Mucosa of descending colon (tissue), 3 donors: Measurements from ENCODE around the gene NTSR1. TPM values are rescaled to one million over a fixed set of nuclear protein-coding genes. Genes with fewer than 3 reads are reported as not detected.

Experiments used
- ATAC-seq: fragments of 200-7000 bp; cut with Tn5 transposase; one replicate; pipeline ENCODE4 v1.9.1; 2020; ENCODE audit warnings: mild to moderate bottlenecking, moderate library complexity
- DNase-seq, 3 donors: peaks; one replicate each; pipeline ENCODE4 v3.0.0-alpha.2; 2020
- H3K36me3 ChIP-seq: fragments of 200-600 bp; one replicate; pipeline ENCODE4 v1.8.0; 2021; ENCODE audit warnings: low read depth, mild to moderate bottlenecking
- H3K4me1 ChIP-seq: fragments of 200-600 bp; one replicate; pipeline ENCODE4 v1.8.0; 2021; ENCODE audit warnings: low read depth, mild to moderate bottlenecking
- H3K4me3 ChIP-seq: fragments of 200-600 bp; one replicate; pipeline ENCODE4 v1.8.0; 2021; ENCODE audit warnings: mild to moderate bottlenecking
- H3K9me3 ChIP-seq: fragments of 200-600 bp; one replicate; pipeline ENCODE4 v1.8.0; 2021; ENCODE audit warnings: mild to moderate bottlenecking
- intact Hi-C, 2 donors: fragments of 100-400 bp; cut with DNase I in 1 of 2; cut with micrococcal nuclease in 1 of 2; formaldehyde crosslinking; loops; one replicate each; pipeline versions ENCODE4 v1.11.0 to v1.11.1; 2022; cut with DNase I, micrococcal nuclease
- total RNA-seq, 3 donors: library from RNA; stranded (reverse); fragmentation: NEBNext Ultra II Directional in 2 of 3; extraction: Animal tissue kit (Norgen Biotek cat#: 25700) in 2 of 3; gene quantifications; one replicate each; pipeline versions ENCODE4 v1.2.1 to v1.2.4, GENCODE V29; 2021 to 2023
- TF ChIP-seq, protein P1 (sequence below): fragments of 200-600 bp; IDR thresholded peaks from one replicate; pipeline ENCODE4 v1.8.0; 2022; ENCODE audit warnings: antibody characterized with exemption, mild to moderate bottlenecking
- donor health status: DM: no; HTN: no; CAD: no; lungs with moderate emphysema.
- donor health status: DM: no; HTN: no; CAD: no.
- donor health status: DM: no; HTN: yes; CAD: no.

Gene NTSR1
- total RNA-seq, 3 donors from 2014 or later, result 0.31 to 22.1 TPM; not detected in 1

DNA sequence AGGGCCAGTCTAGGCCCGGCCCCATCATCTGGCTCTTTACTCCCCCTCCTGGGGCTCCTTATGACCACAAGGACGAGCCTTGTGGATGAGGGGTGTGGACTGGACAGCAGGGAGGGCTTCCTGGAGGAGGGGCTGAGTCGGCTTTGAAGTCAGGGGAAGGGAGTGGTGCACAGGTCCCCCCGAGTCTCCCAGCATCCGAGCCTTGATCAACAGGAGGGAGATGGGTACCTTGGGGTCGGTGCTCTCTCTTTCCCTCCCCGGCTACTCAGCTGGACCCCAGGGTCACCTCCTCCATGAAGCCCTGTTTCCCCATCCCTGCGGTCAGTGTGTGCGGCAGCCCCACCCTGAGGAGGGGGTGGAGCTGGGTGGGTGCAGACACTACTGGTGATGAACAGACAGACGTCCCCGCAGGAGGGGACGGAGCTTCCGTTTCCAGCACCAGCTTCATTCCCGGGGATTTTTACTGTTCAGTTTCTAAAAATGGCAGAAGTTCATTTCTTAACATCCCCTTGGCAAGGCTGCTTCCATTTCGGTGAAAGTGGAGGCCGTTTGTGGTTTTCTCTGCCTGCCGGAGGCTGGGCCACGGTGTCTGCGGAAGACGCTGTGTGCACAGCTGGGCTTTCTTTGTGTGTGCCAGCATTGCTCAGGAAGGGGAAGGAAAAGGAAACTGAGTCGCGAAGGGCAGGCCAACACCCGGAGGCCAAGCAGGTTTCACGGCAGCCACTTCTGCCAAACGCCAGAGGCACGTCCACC lies 19.6 kb downstream of the NTSR1 start:
- intact Hi-C loops, result no loop called here

DNA sequence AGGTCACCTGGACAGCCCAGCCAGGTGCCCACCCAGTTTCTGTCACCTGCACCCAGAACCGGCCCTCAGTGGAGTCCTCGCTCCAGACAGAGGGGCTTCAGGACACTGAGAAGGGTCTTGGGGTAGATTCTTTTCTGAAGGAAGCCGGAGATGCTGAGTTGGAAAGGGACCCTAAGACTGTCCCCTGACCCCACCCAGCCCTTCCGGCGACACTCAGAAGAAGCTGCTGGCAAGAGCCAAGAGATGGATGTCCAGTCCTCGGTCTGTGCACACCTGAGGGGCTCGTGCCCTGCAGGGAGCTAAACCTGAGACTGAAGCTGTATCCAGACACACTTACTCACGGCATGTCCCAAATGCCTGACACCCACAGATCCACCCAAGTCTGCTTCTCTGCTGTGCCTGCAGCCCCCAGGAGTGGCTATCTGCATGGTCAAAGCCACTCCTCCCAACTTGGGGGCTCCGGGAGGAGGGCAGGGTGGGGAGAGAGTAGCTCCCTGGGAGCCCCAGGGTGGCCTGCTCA lies 20.2 kb downstream of the NTSR1 start:
- no peak for DNase-seq
- Histone ChIP-seq H3K4me1 (no peaks in the 10 kb centered on the region), H3K4me3 (no peak overlapping the region), H3K36me3 (no peaks in the 10 kb centered on the region), H3K9me3 (no peaks in the 10 kb centered on the region)
- intact Hi-C loops, result no loop called here
- no peak for ATAC-seq
- TF ChIP-seq, protein P1, sequence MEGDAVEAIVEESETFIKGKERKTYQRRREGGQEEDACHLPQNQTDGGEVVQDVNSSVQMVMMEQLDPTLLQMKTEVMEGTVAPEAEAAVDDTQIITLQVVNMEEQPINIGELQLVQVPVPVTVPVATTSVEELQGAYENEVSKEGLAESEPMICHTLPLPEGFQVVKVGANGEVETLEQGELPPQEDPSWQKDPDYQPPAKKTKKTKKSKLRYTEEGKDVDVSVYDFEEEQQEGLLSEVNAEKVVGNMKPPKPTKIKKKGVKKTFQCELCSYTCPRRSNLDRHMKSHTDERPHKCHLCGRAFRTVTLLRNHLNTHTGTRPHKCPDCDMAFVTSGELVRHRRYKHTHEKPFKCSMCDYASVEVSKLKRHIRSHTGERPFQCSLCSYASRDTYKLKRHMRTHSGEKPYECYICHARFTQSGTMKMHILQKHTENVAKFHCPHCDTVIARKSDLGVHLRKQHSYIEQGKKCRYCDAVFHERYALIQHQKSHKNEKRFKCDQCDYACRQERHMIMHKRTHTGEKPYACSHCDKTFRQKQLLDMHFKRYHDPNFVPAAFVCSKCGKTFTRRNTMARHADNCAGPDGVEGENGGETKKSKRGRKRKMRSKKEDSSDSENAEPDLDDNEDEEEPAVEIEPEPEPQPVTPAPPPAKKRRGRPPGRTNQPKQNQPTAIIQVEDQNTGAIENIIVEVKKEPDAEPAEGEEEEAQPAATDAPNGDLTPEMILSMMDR, result no peak

More for the DNA sequence above, 19.6 kb downstream of the NTSR1 start:
- no peak overlapping the region for H3K4me3 ChIP-seq
- no peak for ATAC-seq
- DNase-seq, result peak in 2 of 3 donors; percentile 16 to 43
- TF ChIP-seq, protein P1, result no peak
- H3K9me3 ChIP-seq, result no peaks in the 10 kb centered on the region
- H3K36me3 ChIP-seq, result no peaks in the 10 kb centered on the region
- H3K4me1 ChIP-seq, result no peaks in the 10 kb centered on the region

DNA sequence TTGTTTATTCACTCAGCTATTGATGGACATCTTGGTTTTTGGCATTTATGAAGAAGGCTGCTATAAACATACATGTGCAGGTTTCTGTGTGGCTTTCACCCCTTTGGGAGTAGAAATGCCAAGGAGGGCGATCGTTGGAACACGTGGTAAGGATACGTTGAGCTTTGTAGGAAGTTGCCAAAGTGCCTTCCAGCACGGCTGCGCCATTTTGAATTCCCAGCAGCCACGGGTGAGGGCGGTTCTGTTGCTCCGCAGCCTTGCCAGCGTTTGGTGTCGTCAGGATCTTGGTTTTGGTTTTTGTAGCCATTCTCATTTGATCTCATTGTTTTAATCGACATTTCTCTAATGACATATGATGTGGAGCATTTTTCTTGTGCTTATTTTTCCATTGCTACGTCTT lies 21.8 kb downstream of the NTSR1 start:
- DNase-seq (no peak), ATAC-seq (no peak)
- no peak overlapping the region for H3K4me3 ChIP-seq
- no peaks in the 10 kb centered on the region for H3K36me3 ChIP-seq
- H3K9me3 ChIP-seq, result no peaks in the 10 kb centered on the region
- intact Hi-C loops, result no loop called here
- TF ChIP-seq, protein P1, result no peak
- H3K4me1 ChIP-seq, result no peaks in the 10 kb centered on the region

DNA sequence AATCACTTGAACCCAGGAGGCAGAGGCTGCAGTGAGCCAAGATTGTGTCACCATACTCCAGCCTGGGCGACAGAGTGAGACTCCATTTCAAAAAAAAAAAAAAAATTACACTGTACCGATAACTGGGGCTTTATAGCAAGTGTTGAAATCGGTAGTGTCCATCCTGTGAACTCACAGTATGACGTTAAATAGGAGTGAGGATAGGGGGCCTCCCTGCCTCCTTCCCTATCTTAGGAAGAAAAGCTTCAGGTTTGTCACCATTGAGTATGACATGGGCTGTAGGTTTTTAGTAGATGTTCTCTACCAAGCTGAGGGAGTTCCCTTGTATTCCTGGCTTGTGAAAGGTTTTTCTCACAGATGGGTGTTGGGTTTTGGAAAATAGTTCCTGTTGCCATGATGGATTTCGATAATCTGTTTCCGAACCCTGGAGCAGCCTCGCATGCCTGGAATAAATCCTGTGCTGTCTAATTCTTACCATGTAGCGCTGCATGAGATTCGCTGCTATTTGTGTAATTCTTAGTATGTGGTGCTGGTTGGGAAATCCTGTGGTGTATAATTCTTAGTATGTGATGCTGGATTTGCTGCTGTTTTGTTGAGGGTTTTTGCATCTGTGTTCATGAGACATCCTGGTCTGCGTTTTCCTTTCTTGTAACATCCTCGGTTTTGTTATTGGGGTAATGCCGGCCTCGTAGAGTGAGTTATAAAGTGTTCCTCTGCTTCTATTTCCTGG lies 23.6 kb downstream of the NTSR1 start:
- DNase-seq (no peak), ATAC-seq (no peak)
- no peaks in the 10 kb centered on the region for H3K9me3 ChIP-seq
- TF ChIP-seq, protein P1, result no peak
- no peaks in the 10 kb centered on the region for H3K36me3 ChIP-seq
- no peaks in the 10 kb centered on the region for H3K4me1 ChIP-seq
- intact Hi-C loops, result no loop called here
- no peak overlapping the region for H3K4me3 ChIP-seq

DNA sequence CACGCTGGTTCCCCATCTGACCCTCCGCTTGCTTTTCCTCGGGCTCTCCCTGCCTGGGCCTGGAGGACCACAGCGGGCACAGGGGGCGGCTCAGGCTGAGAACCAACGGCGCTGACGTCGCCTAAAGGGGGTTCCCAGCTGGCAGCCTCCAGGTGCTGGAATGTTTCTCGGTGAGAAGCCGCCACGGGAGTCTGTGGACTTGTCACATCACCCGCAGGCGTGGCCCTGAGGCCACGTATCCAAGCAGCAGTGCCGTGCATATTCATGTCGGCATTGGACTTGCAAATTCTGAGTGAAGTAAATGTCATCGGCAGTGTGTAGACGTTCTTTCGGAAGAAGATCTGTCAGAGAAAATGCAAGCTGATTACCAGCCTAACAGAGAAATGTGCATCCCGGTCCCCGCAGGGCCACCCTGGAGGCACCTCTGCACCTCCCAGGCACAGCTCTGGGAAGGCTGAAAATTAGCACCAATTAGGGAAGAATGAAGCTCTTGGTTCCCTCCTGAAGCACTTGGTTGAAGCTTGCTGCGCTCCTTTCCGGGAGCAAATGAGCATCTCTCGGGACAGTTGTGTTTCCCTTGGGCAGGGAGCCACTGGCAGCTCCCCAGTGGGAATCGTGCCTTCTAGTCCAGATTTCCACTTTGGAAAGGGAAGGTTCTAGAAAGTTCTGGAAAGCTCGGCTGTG lies 24.3 kb downstream of the NTSR1 start:
- peak in 2 of 3 donors; percentile 16 to 30 for DNase-seq
- no peaks in the 10 kb centered on the region for H3K36me3 ChIP-seq
- H3K4me1 ChIP-seq, result no peaks in the 10 kb centered on the region
- H3K9me3 ChIP-seq, result no peaks in the 10 kb centered on the region
- no peak for ATAC-seq
- TF ChIP-seq, protein P1, result no peak
- no peak overlapping the region for H3K4me3 ChIP-seq
- intact Hi-C loops, result no loop called here
